Measurements from ENCODE around the gene RAB14.
"Not testable (repeated sequence)": the region's sequence is repeated elsewhere in the genome, so short reads cannot be mapped to it uniquely, and the experiment has no call there.

The RAB14 gene

GRCh38 chr9:121150188-121150587 lies 51.5 kb downstream of the RAB14 start:
- no peak for DNase-seq

GRCh38 chr9:121144482-121144881 lies 57.2 kb downstream of the RAB14 start:
- DNase-seq = no peak

- DNase-seq = no peak
These were observed 57.9 kb downstream of the RAB14 start for GRCh38 chr9:121143771-121144170.

- no peak for DNase-seq
These were observed 60.0 kb downstream of the RAB14 start for GRCh38 chr9:121141706-121142105.

GRCh38 chr9:121141306-121141705 lies 60.4 kb downstream of the RAB14 start:
- DNase-seq = no peak

GRCh38 chr9:121140162-121140561 lies 61.5 kb downstream of the RAB14 start:
- no peak for DNase-seq

GRCh38 chr9:121138973-121139372 lies 62.7 kb downstream of the RAB14 start:
- DNase-seq = no peak

- no peak for DNase-seq
These were observed 63.1 kb downstream of the RAB14 start for GRCh38 chr9:121138561-121138960.

- no peak for DNase-seq
These were observed 66.0 kb downstream of the RAB14 start for GRCh38 chr9:121135642-121136041.

GRCh38 chr9:121133104-121133816 lies 68.4 kb downstream of the RAB14 start:
- DNase-seq = no peak

GRCh38 chr9:121129384-121129783 lies 72.3 kb downstream of the RAB14 start:
- not testable (repeated sequence) for DNase-seq
